Fibroblast of mammary gland (primary cell): Measurements from ENCODE around the gene ACACB.

ENCODE experiments used
- DNase-seq: peaks from one replicate; pipeline ENCODE4 v3.0.0-alpha.2; 2010; ENCODE audit warnings: low read depth
- H3K4me3 ChIP-seq: 2 replicates; pipeline ENCODE4 v1.5.1; 2011; ENCODE audit warnings: low read depth, mild to moderate bottlenecking, low read length, moderate library complexity; ENCODE audit not compliant: control insufficient read depth
- CTCF ChIP-seq: conservative IDR thresholded peaks from 2 replicates; pipeline ENCODE4 v1.5.1; 2011; ENCODE audit warnings: low read depth, low read length, inconsistent platforms; ENCODE audit not compliant: control insufficient read depth, insufficient read depth

The ACACB gene

GRCh38 chr12:109286652-109287051, 170.3 kb downstream of the ACACB start:
- H3K4me3 ChIP-seq, result no peak overlapping the region
- DNase-seq, result no peak
- no peak for TF ChIP-seq CTCF

DNA sequence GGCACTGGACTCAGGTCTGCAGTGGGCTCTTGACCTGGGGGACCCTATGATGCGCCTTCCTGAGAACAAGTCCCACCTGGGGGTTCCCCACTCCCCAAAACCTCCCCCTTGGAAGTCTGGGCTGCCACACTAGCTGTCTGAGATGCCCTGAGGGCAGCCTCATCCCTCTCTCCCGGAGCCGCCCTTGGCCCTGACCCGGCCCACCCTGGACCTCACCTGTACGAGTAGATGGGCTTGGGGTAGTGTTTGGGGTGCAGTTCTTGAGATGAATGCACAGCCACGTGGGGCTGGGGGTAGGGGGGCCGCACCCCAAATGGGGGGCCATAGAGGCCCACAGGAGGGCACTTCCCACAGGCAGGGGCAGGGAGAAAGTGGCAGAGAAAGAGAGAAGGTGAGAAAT, 170.8 kb downstream of the ACACB start:
- no peak overlapping the region for H3K4me3 ChIP-seq
- TF ChIP-seq CTCF, result no peak
- DNase-seq, result no peak

GRCh38 chr12:109287811-109288469, 171.6 kb downstream of the ACACB start:
- no peak overlapping the region for H3K4me3 ChIP-seq
- DNase-seq, result no peak
- no peak for TF ChIP-seq CTCF

- H3K4me3 ChIP-seq, result no peak overlapping the region
- no peak for DNase-seq
- no peak for TF ChIP-seq CTCF
Observed at GRCh38 chr12:109288571-109288970, 172.2 kb downstream of the ACACB start.

DNA sequence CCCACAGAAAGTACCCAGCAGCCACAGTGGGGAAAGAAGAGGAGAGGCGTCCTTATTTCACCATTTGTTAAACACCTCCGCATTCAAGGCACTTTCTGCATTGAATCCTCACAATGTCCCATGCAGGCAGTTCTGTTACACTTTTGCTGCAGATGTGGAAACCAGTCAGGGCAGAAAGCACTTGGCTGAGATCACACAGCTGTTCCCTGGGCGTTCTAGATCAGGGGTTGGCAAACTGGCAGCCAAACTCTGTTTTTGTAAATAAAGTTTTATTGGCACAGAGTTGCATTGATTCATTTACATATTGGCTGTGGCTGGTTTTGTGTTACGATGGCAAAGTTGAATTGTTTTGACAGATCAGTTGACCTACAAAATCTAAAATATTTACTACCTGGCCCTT, 172.6 kb downstream of the ACACB start:
- H3K4me3 ChIP-seq, result no peak overlapping the region
- no peak for DNase-seq

DNA sequence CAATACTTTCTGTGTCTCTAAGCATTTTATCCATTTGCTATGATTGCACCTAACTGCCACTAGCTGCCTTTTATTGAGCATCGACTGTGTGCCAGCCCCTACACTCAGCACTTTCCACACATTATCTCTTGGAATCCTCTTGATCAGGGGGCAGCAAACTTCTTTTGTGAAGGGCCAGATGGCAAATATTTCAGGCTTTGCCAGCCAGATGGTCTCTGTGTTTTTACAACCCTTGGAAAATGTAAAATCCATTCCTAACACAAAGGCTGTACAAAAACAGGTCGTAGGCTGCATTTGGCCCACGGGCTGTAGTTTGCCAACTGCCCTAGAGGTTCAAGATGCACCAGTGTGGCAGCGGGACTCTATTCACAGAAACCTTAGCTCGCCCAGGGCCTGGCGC, 173.2 kb downstream of the ACACB start:
- H3K4me3 ChIP-seq, result no peak overlapping the region
- no peak for TF ChIP-seq CTCF
- DNase-seq, result no peak

More for the DNA sequence above, 172.6 kb downstream of the ACACB start:
- TF ChIP-seq CTCF, result no peak

- DNase-seq, result no peak
- no peak overlapping the region for H3K4me3 ChIP-seq
- no peak for TF ChIP-seq CTCF
Observed at GRCh38 chr12:109290061-109290460, 173.7 kb downstream of the ACACB start.
